Neutrophil (primary cell): ENCODE data around the gene AKNA.
A peak's percentile ranks its signal among the peaks of the same experiment; 100 is the strongest.

ENCODE experiments used
- H3K27ac ChIP-seq: fragments of 200-600 bp; sonication (generic); 2 replicates; pipeline ENCODE4 v1.5.1; 2016; ENCODE audit warnings: mild to moderate bottlenecking, moderate library complexity
- H3K27me3 ChIP-seq: fragments of 200-600 bp; sonication (generic); 2 replicates; pipeline ENCODE4 v1.6.0; 2016; ENCODE audit warnings: mild to moderate bottlenecking
- H3K36me3 ChIP-seq: fragments of 200-600 bp; sonication (generic); 2 replicates; pipeline ENCODE4 v1.5.1; 2017
- H3K4me1 ChIP-seq, 2 experiments: fragments of 200-600 bp in 1 of 2; sonication (generic) in 1 of 2; 1 replicate in 1 of 2; 2 replicates in 1 of 2; pipeline versions ENCODE4 v1.5.1 to v1.6.1; 2013 to 2016; ENCODE audit warnings: low read depth in 1 of 2, low read length in 1 of 2, mild to moderate bottlenecking in 1 of 2, moderate library complexity in 1 of 2; ENCODE audit not compliant: control insufficient read depth in 1 of 2, insufficient read depth in 1 of 2
- H3K4me3 ChIP-seq, 2 experiments: fragments of 200-600 bp in 1 of 2; sonication (generic) in 1 of 2; 1 replicate in 1 of 2; 2 replicates in 1 of 2; pipeline ENCODE4 v1.5.1; 2013 to 2016; ENCODE audit warnings: low read depth in 1 of 2, low read length in 1 of 2, mild to moderate bottlenecking in 1 of 2, moderate library complexity in 1 of 2
- H3K9me3 ChIP-seq: fragments of 200-600 bp; sonication (generic); 2 replicates; pipeline ENCODE4 v1.5.1; 2016
- TF ChIP-seq, protein P1 (sequence below): fragments of 200-600 bp; sonication (generic); IDR thresholded peaks from 2 replicates; pipeline ENCODE4 v1.5.1; 2016; ENCODE audit warnings: antibody characterized with exemption

Gene AKNA

GRCh38 chr9:114392749-114393112, 4.9 kb upstream of the AKNA start:
- Histone ChIP-seq H3K4me1 (peaks cover 78 to 85% of the 10 kb centered on the region in 2 experiments), H3K4me3 (no peak overlapping the region), H3K27ac (peak overlapping the region; percentile 50), H3K9me3 (no peaks in the 10 kb centered on the region), H3K36me3 (peaks cover 50% of the 10 kb centered on the region), H3K27me3 (no peaks in the 10 kb centered on the region)
- TF ChIP-seq, protein P1, sequence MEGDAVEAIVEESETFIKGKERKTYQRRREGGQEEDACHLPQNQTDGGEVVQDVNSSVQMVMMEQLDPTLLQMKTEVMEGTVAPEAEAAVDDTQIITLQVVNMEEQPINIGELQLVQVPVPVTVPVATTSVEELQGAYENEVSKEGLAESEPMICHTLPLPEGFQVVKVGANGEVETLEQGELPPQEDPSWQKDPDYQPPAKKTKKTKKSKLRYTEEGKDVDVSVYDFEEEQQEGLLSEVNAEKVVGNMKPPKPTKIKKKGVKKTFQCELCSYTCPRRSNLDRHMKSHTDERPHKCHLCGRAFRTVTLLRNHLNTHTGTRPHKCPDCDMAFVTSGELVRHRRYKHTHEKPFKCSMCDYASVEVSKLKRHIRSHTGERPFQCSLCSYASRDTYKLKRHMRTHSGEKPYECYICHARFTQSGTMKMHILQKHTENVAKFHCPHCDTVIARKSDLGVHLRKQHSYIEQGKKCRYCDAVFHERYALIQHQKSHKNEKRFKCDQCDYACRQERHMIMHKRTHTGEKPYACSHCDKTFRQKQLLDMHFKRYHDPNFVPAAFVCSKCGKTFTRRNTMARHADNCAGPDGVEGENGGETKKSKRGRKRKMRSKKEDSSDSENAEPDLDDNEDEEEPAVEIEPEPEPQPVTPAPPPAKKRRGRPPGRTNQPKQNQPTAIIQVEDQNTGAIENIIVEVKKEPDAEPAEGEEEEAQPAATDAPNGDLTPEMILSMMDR, result no peak

GRCh38 chr9:114390952-114391351, 3.2 kb upstream of the AKNA start:
- Histone ChIP-seq H3K27me3 (no peaks in the 10 kb centered on the region), H3K27ac (peak overlapping the region; percentile 98), H3K4me1 (peaks cover 65 to 85% of the 10 kb centered on the region in 2 experiments), H3K4me3 (no peak overlapping the region), H3K36me3 (peaks cover 46% of the 10 kb centered on the region), H3K9me3 (no peaks in the 10 kb centered on the region)
- TF ChIP-seq, protein P1, result no peak

GRCh38 chr9:114389612-114390368, 2.0 kb upstream of the AKNA start:
- H3K4me1 ChIP-seq, result peaks cover 63 to 85% of the 10 kb centered on the region in 2 experiments

GRCh38 chr9:114388764-114389375, 1.1 kb upstream of the AKNA start:
- Histone ChIP-seq H3K4me1 (peaks cover 63 to 85% of the 10 kb centered on the region in 2 experiments), H3K9me3 (no peaks in the 10 kb centered on the region), H3K27ac (peak overlapping the region; percentile 98), H3K36me3 (peaks cover 43% of the 10 kb centered on the region), H3K27me3 (no peaks in the 10 kb centered on the region), H3K4me3 (peak overlapping the region; percentile 77 to 80)
- TF ChIP-seq, protein P1, result no peak

More at GRCh38 chr9:114389612-114390368, 2.0 kb upstream of the AKNA start:
- Histone ChIP-seq H3K27ac (peak overlapping the region; percentile 98), H3K4me3 (peak overlapping the region in 1 of 2 experiments; percentile 14), H3K9me3 (no peaks in the 10 kb centered on the region), H3K27me3 (no peaks in the 10 kb centered on the region), H3K36me3 (peaks cover 41% of the 10 kb centered on the region)
- TF ChIP-seq, protein P1, result no peak

GRCh38 chr9:114388357-114388682, 538 bp upstream of the AKNA start:
- TF ChIP-seq, protein P1, result no peak
- no peaks in the 10 kb centered on the region for H3K27me3 ChIP-seq
- peaks cover 68 to 88% of the 10 kb centered on the region in 2 experiments for H3K4me1 ChIP-seq
- peaks cover 47% of the 10 kb centered on the region for H3K36me3 ChIP-seq
- H3K4me3 ChIP-seq, result peak overlapping the region; percentile 77 to 80
- no peaks in the 10 kb centered on the region for H3K9me3 ChIP-seq
- peak overlapping the region; percentile 98 for H3K27ac ChIP-seq
